PC-3 (cell line): ENCODE data around the gene KSR1. TPM values are rescaled to one million over a fixed set of nuclear protein-coding genes. Genes with fewer than 3 reads are reported as not detected.
"Not testable (repeated sequence)": the region's sequence is repeated elsewhere in the genome, so short reads cannot be mapped to it uniquely, and the experiment has no call there.

ENCODE experiments used
- ATAC-seq: fragments of 200-7000 bp; cut with Tn5 transposase; 2 replicates; pipeline ENCODE4 v1.9.1; 2020; ENCODE audit warnings: mild to moderate bottlenecking, moderate library complexity
- BruUV-seq: library from RNA; stranded (reverse); fragments of 400-500 nt; replicated peaks from 2 replicates; lab custom pipeline; 2021; lab: Mats Ljungman, UMichigan
- CTCF ChIA-PET: fragments of 300-600 bp; sonication (Branson Sonifier 250); formaldehyde crosslinking; loops from one replicate; lab custom pipeline; 2022; ENCODE audit warnings: antibody characterized with exemption; lab: Charles Lee
- POLR2A ChIA-PET: fragments of 300-600 bp; sonication (Branson Sonifier 250); formaldehyde crosslinking; loops from one replicate; lab custom pipeline; 2022; ENCODE audit warnings: antibody characterized with exemption; ENCODE audit not compliant: unreplicated experiment; lab: Charles Lee
- DNase-seq: peaks from one replicate; pipeline ENCODE4 v3.0.0-alpha.2; 2015
- H2AFZ ChIP-seq: fragments of 300-600 bp; sonication (generic); 2 replicates; pipeline ENCODE4 v1.6.0; 2016; ENCODE audit warnings: antibody characterized with exemption, low read length
- H3F3A ChIP-seq: fragments of 300-600 bp; sonication (generic); one replicate; pipeline ENCODE4 v1.6.0; 2017; ENCODE audit warnings: antibody characterized with exemption, low read length, control low read depth, mild to moderate bottlenecking; ENCODE audit not compliant: unreplicated experiment
- H3K27ac ChIP-seq: fragments of 300-600 bp; sonication (generic); 2 replicates; pipeline ENCODE4 v1.5.1; 2016; ENCODE audit warnings: mild to moderate bottlenecking, low read length
- H3K27me3 ChIP-seq: fragments of 300-600 bp; sonication (generic); 2 replicates; pipeline ENCODE4 v1.6.1; 2016; ENCODE audit warnings: low read length, mixed read lengths
- H3K36me3 ChIP-seq: fragments of 300-600 bp; sonication (generic); 2 replicates; pipeline ENCODE4 v1.6.1; 2016; ENCODE audit warnings: low read depth, mixed run types, low read length, mixed read lengths
- H3K4me1 ChIP-seq: fragments of 300-600 bp; sonication (generic); 2 replicates; pipeline ENCODE4 v1.5.1; 2016; ENCODE audit warnings: low read length; ENCODE audit not compliant: insufficient read depth
- H3K4me2 ChIP-seq: fragments of 300-600 bp; sonication (generic); 2 replicates; pipeline ENCODE4 v1.6.0; 2016; ENCODE audit warnings: low read length
- H3K4me3 ChIP-seq: fragments of 300-600 bp; sonication (generic); 2 replicates; pipeline ENCODE4 v1.5.1; 2016; ENCODE audit warnings: mild to moderate bottlenecking, low read length, mixed read lengths
- H3K79me2 ChIP-seq: fragments of 300-600 bp; sonication (generic); 2 replicates; pipeline ENCODE4 v1.6.1; 2017; ENCODE audit warnings: low read length, mixed read lengths
- H3K9ac ChIP-seq: fragments of 300-600 bp; sonication (generic); 2 replicates; pipeline ENCODE4 v1.6.0; 2016; ENCODE audit warnings: mild to moderate bottlenecking, low read length
- H3K9me2 ChIP-seq: fragments of 300-600 bp; sonication (generic); replicated peaks from 2 replicates; pipeline ENCODE4 v1.6.1; 2016; ENCODE audit warnings: mixed run types, low read length, mixed read lengths
- H3K9me3 ChIP-seq: fragments of 300-600 bp; sonication (generic); 2 replicates; pipeline ENCODE4 v1.6.1; 2016; ENCODE audit warnings: low read length, mixed read lengths
- H4K20me1 ChIP-seq: fragments of 300-600 bp; sonication (generic); 2 replicates; pipeline ENCODE4 v1.6.1; 2016; ENCODE audit warnings: low read length, mixed read lengths
- EZH2 ChIP-seq: fragments of 300-600 bp; sonication (generic); IDR thresholded peaks from one replicate; pipeline ENCODE4 v1.6.1; 2017; ENCODE audit warnings: antibody characterized with exemption, mild to moderate bottlenecking, low read length; ENCODE audit not compliant: unreplicated experiment
- EZH2phosphoT487 ChIP-seq: fragments of 300-600 bp; sonication (generic); IDR thresholded peaks from 2 replicates; pipeline ENCODE4 v1.6.1; 2018; ENCODE audit warnings: mild to moderate bottlenecking, antibody characterized with exemption, low read length, borderline replicate concordance
- intact Hi-C: fragments of 100-400 bp; cut with micrococcal nuclease; formaldehyde crosslinking; loops from 2 replicates; pipeline ENCODE4 v1.9.0; 2023
- total RNA-seq: library from RNA; depleted of rRNA; stranded (reverse); fragments of >200 nt; gene quantifications from 2 replicates; pipeline ENCODE4 v1.2.3, GENCODE V29; 2014
- TF ChIP-seq, protein P1 (sequence below): fragments of 300-600 bp; sonication (generic); conservative IDR thresholded peaks from 2 replicates; pipeline ENCODE4 v1.5.1; 2017; ENCODE audit warnings: antibody characterized with exemption, low read depth, mild to moderate bottlenecking, low read length

Gene KSR1
- total RNA-seq, 1 experiment from 2014 or later = 1.0 TPM

DNA sequence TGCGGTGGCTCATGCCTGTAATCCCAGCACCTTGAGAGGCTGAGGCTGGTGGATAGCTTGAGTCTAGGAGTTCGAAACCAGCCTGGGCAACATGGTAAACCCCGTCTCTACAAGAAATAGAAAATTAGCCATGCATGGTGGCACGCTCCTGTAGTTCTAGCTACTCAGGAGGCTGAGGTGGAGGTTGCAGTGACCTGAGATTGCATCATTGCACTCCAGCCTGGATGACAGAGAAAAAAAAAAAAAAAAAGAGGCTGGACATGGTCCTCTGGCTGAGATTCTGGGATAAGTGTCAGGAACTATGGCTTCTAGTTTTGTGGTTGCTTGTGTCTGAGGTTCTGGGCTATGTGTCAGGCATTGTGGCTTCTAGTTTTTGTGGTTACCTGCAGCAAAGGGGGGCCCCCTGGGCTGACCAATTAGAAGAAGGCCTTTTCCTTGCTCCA is 7.0 kb downstream of the KSR1 start:
- no peaks in the 10 kb centered on the region for H3K9me2 ChIP-seq
- H2AFZ ChIP-seq = no peak overlapping the region
- no peak overlapping the region for H3K27ac ChIP-seq
- no TSS peak for BruUV-seq
- no peaks in the 10 kb centered on the region for H3K36me3 ChIP-seq
- ATAC-seq (no peak), DNase-seq (no peak)
- no peak overlapping the region for H3K4me2 ChIP-seq
- no peaks in the 10 kb centered on the region for H3K27me3 ChIP-seq
- no peak overlapping the region for H3K4me3 ChIP-seq
- ChIA-PET POLR2A (no interaction called here), CTCF (no interaction called here)
- H3K4me1 ChIP-seq = no peaks in the 10 kb centered on the region
- no peaks in the 10 kb centered on the region for H4K20me1 ChIP-seq
- H3K79me2 ChIP-seq = no peaks in the 10 kb centered on the region
- no peak overlapping the region for H3K9ac ChIP-seq
- TF ChIP-seq, protein P1, sequence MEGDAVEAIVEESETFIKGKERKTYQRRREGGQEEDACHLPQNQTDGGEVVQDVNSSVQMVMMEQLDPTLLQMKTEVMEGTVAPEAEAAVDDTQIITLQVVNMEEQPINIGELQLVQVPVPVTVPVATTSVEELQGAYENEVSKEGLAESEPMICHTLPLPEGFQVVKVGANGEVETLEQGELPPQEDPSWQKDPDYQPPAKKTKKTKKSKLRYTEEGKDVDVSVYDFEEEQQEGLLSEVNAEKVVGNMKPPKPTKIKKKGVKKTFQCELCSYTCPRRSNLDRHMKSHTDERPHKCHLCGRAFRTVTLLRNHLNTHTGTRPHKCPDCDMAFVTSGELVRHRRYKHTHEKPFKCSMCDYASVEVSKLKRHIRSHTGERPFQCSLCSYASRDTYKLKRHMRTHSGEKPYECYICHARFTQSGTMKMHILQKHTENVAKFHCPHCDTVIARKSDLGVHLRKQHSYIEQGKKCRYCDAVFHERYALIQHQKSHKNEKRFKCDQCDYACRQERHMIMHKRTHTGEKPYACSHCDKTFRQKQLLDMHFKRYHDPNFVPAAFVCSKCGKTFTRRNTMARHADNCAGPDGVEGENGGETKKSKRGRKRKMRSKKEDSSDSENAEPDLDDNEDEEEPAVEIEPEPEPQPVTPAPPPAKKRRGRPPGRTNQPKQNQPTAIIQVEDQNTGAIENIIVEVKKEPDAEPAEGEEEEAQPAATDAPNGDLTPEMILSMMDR = no peak
- no peak for TF ChIP-seq EZH2phosphoT487
- H3K9me3 ChIP-seq = no peaks in the 10 kb centered on the region
- intact Hi-C loops = no loop called here
- no peaks in the 10 kb centered on the region for H3F3A ChIP-seq

DNA sequence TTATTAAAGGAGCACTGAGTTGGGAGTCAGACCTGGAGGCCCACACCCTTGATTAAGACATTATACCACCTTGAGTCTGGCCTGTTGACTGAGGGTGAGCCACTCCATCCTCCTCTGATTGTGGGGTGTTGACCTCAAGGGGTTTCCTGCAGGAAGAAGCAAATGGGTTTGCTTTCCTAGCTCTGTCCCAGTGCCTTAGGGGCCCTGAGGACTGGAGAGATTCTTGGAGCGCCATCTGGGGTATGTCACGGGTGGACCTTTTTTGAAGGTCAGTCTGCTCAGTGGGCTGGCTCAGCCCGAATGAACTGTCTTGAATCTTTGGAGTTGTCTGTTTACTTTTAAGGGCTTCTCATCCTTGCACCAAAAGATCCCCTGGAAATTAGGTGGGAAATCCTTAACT is 7.8 kb downstream of the KSR1 start:
- H4K20me1 ChIP-seq, intact Hi-C loops, H2AFZ ChIP-seq, DNase-seq, CTCF ChIA-PET, H3K4me1 ChIP-seq, POLR2A ChIA-PET, H3K9me3 ChIP-seq, H3F3A ChIP-seq, ATAC-seq, H3K4me3 ChIP-seq, H3K4me2 ChIP-seq, H3K9me2 ChIP-seq, BruUV-seq, H3K79me2 ChIP-seq, H3K27ac ChIP-seq, H3K36me3 ChIP-seq, H3K9ac ChIP-seq, H3K27me3 ChIP-seq: not testable (repeated sequence)

DNA sequence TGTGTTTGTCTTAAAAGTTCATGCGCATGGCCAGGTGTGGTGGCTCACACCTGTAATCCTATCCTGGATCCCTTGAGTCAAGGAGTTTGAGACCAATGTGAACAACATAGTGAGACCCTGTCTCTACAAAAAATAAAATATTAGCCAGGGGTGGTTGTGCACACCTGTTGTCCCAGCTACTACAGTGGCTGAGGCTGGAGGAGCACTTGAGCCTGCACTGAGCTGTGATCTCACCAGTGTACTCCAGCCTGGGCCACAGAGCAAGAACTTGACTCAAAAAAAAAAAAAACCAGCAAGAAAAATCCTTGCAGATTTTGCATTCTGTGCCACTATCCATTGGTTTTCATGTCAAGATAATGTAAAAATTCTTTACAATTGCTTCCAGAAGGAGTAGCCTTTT is 8.2 kb downstream of the KSR1 start:
- H3K4me2 ChIP-seq = no peak overlapping the region
- H3K4me1 ChIP-seq = no peaks in the 10 kb centered on the region
- H3K27me3 ChIP-seq = no peaks in the 10 kb centered on the region
- H2AFZ ChIP-seq = no peak overlapping the region
- intact Hi-C loops = no loop called here
- H3K9me2 ChIP-seq = no peaks in the 10 kb centered on the region
- no TSS peak for BruUV-seq
- H3K9ac ChIP-seq = no peak overlapping the region
- H3K4me3 ChIP-seq = no peak overlapping the region
- H3F3A ChIP-seq = no peaks in the 10 kb centered on the region
- DNase-seq (no peak), ATAC-seq (no peak)
- no peaks in the 10 kb centered on the region for H3K36me3 ChIP-seq
- H4K20me1 ChIP-seq = no peaks in the 10 kb centered on the region
- ChIA-PET POLR2A (no interaction called here), CTCF (no interaction called here)
- H3K79me2 ChIP-seq = no peaks in the 10 kb centered on the region
- no peaks in the 10 kb centered on the region for H3K9me3 ChIP-seq
- TF ChIP-seq EZH2 (no peak), EZH2phosphoT487 (no peak)
- no peak overlapping the region for H3K27ac ChIP-seq

DNA sequence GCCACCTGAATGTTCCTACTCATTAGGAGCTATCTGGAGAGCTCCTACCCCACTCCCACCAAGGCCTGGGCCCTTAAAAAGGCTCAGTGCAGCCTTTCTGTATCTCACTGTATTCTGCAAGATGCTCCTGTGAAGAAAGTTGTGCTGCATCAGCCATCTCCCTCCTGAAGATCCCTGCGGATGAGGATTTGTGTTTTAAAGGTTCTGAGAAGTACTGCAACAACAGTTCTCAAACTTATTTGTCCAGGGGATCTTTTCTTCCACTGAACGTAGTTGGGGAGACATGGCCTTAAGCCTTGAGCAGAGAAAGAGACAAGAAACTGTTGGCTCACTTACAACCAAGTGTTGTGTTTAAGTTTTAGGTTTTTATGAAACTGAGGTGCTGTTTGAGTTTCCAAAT is 9.6 kb downstream of the KSR1 start:
- H3K36me3 ChIP-seq, intact Hi-C loops, H2AFZ ChIP-seq, POLR2A ChIA-PET, ATAC-seq, H3K4me2 ChIP-seq, H3K4me3 ChIP-seq, H3K27ac ChIP-seq, BruUV-seq, H3K9me2 ChIP-seq, H3K9ac ChIP-seq, H3K9me3 ChIP-seq, CTCF ChIA-PET, H3K27me3 ChIP-seq, H3K79me2 ChIP-seq, DNase-seq, H3K4me1 ChIP-seq, H3F3A ChIP-seq, H4K20me1 ChIP-seq: not testable (repeated sequence)
